OCI-LY3 (cell line): ENCODE data around the gene PEAK3.

Experiments used
- EZH2phosphoT487 ChIP-seq: fragments of 200-600 bp; shearing (Covaris generic); IDR thresholded peaks from 2 replicates; pipeline ENCODE4 v1.6.1; 2018; ENCODE audit warnings: antibody characterized with exemption, mixed run types, low read depth
- TF ChIP-seq, protein P1 (sequence below): fragments of 200-600, 300-600 bp; sonication (generic); IDR thresholded peaks from 2 replicates; pipeline ENCODE4 v1.5.1; 2014; ENCODE audit warnings: antibody characterized with exemption, low read length, low read depth

DNA sequence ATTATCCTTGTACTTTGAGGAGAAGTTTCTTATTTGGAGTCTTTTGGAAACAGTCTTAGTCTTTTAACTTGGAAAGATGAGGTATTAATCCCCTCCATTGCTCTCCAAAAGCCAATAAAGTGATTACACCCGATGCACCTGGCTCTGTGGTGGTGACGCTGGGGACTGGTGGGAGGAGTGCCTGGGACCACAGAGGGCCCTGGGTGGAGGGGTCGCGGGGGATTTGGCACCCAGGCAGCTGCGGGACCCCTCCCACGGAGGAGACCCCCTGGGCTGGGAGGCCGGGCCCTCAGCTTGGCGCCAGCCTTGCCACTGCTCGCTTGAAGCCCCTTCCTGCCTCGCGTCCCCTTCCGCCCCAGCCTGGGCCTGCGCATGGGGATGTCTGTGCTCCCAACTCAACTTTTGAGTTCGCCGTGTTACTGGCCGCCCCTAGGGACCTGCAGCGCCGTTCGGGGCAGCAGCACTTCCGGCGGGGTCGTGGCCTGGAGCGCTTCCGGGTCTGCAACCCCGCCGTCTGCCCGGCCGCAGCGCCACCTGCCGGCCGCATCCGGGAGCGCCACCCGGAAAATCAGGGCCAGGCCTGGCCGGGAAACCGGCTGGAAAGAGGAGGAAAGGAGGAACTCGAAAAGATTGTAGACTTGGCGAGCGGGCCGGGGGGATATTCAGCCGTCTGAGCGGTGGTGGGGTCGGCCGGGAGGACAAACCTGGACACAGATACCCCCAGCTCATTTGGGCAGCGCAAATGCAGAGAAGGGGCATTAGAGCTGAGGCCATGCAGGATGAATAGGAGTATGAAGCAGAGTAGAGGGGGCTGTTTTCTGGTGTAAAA is 8.4 kb downstream of the PEAK3 start:
- TF ChIP-seq, protein P1, sequence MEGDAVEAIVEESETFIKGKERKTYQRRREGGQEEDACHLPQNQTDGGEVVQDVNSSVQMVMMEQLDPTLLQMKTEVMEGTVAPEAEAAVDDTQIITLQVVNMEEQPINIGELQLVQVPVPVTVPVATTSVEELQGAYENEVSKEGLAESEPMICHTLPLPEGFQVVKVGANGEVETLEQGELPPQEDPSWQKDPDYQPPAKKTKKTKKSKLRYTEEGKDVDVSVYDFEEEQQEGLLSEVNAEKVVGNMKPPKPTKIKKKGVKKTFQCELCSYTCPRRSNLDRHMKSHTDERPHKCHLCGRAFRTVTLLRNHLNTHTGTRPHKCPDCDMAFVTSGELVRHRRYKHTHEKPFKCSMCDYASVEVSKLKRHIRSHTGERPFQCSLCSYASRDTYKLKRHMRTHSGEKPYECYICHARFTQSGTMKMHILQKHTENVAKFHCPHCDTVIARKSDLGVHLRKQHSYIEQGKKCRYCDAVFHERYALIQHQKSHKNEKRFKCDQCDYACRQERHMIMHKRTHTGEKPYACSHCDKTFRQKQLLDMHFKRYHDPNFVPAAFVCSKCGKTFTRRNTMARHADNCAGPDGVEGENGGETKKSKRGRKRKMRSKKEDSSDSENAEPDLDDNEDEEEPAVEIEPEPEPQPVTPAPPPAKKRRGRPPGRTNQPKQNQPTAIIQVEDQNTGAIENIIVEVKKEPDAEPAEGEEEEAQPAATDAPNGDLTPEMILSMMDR, result peak; percentile 97
- TF ChIP-seq EZH2phosphoT487, result no peak
